Esophagus muscularis mucosa (tissue), 4 donors: Measurements from ENCODE around the gene MBOAT2. TPM values are rescaled to one million over a fixed set of nuclear protein-coding genes. Genes with fewer than 3 reads are reported as not detected.

Experiments
- DNase-seq: peaks from one replicate; pipeline ENCODE4 v3.0.0-alpha.2; 2017; ENCODE audit errors: extremely low spot score
- H3K27ac ChIP-seq, 4 donors: fragments of 200-600 bp; sonication (generic); replicated peaks in 1 of 4; 1 replicate in 3 of 4; 2 replicates in 1 of 4; pipeline ENCODE4 v1.5.1; 2016 to 2019; ENCODE audit warnings: mild to moderate bottlenecking in 1 of 4
- H3K27me3 ChIP-seq, 4 donors: fragments of 200-600 bp; sonication (generic); one replicate each; pipeline versions ENCODE4 v1.5.1 to v1.6.0; 2016 to 2019
- H3K36me3 ChIP-seq, 4 donors: fragments of 200-600 bp; sonication (generic); one replicate each; pipeline ENCODE4 v1.5.1; 2016 to 2019
- H3K4me1 ChIP-seq, 4 donors: fragments of 200-600 bp; sonication (generic); one replicate each; pipeline ENCODE4 v1.5.1; 2016 to 2019
- H3K4me3 ChIP-seq, 4 donors: fragments of 200-600 bp; sonication (generic); 1 replicate in 2 of 4; 2 replicates in 2 of 4; pipeline ENCODE4 v1.5.1; 2016 to 2019; ENCODE audit warnings: mild to moderate bottlenecking in 4 of 4, moderate library complexity in 1 of 4
- H3K9me3 ChIP-seq, 4 donors: fragments of 200-600 bp; sonication (generic); 1 replicate in 3 of 4; 2 replicates in 1 of 4; pipeline ENCODE4 v1.5.1; 2016 to 2019
- EP300 ChIP-seq: sonication (generic); formaldehyde crosslinking; IDR thresholded peaks from one replicate; pipeline ENCODE4 v1.6.1; 2017; ENCODE audit warnings: antibody characterized with exemption
- POLR2A ChIP-seq: fragments of 450-650 bp; IDR thresholded peaks from one replicate; pipeline ENCODE4 v1.6.1; 2017; ENCODE audit warnings: antibody characterized with exemption, moderate library complexity, mild to moderate bottlenecking, low read depth
- POLR2AphosphoS5 ChIP-seq, 2 donors: sonication (generic); formaldehyde crosslinking; IDR thresholded peaks; one replicate each; pipeline ENCODE4 v1.6.1; 2017; ENCODE audit warnings: antibody characterized with exemption in 2 of 2
- WGBS: methylation state at CpG from one replicate; pipeline ENCODE4 v1.1.5; 2018; 5-methylcytosine and 5-hydroxymethylcytosine counted together
- intact Hi-C: fragments of 100-400 bp; cut with DNase I; formaldehyde crosslinking; loops from one replicate; pipeline ENCODE4 v1.15.1; 2023
- total RNA-seq, 4 donors: library from RNA; depleted of rRNA; stranded (reverse); fragments of >200 nt; gene quantifications; one replicate each; pipeline versions ENCODE4 v1.1.0 to v1.2.1, GENCODE V29; 2016
- TF ChIP-seq, protein P1 (sequence below), 3 experiments: fragments of 200-600 bp in 2 of 3; fragments of 450-650 bp in 1 of 3; sonication (generic) in 2 of 3; IDR thresholded peaks; one replicate each; pipeline ENCODE4 v1.5.1; 2017 to 2019; ENCODE audit warnings: antibody characterized with exemption in 3 of 3, mild to moderate bottlenecking in 2 of 3, moderate library complexity in 1 of 3

MBOAT2 gene
- total RNA-seq, 4 donors from 2014 or later = 14.1 to 19.9 (median 17.0) TPM

DNA sequence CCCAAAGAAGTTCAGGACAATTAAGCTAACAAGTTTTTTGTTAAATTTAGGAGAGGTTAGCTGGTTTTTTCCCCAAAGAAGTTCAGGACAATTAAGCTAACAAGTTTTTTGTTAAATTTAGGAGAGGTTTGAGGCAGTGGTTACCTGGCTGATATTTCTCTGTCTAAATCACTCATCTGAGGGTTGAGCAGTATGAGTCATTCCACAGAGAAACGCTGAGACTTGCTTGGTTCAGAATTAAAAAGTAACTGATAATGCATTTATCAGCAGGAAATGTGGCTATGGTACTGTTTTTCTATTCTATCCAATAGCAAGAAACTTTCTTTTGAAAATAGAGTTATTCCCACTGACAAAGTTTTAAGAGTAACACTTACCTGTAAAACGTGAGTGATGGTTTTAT, 143.2 kb downstream of the MBOAT2 start:
- DNase-seq = no peak
- intact Hi-C loops = no loop called here
- WGBS = 73% methylated on average over 2 of the region's 2 CpGs
- Histone ChIP-seq H3K27me3 (no peaks in the 10 kb centered on the region), H3K4me1 (no peaks in the 10 kb centered on the region), H3K4me3 (no peak overlapping the region), H3K36me3 (peaks cover 0 to 33% (median 0%) of the 10 kb centered on the region in 4 donors), H3K27ac (no peak overlapping the region), H3K9me3 (no peaks in the 10 kb centered on the region)
- TF ChIP-seq EP300 (no peak), POLR2A (no peak), POLR2AphosphoS5 (IDR thresholded peaks at IDR 0.05) (no peak)
- TF ChIP-seq, protein P1, sequence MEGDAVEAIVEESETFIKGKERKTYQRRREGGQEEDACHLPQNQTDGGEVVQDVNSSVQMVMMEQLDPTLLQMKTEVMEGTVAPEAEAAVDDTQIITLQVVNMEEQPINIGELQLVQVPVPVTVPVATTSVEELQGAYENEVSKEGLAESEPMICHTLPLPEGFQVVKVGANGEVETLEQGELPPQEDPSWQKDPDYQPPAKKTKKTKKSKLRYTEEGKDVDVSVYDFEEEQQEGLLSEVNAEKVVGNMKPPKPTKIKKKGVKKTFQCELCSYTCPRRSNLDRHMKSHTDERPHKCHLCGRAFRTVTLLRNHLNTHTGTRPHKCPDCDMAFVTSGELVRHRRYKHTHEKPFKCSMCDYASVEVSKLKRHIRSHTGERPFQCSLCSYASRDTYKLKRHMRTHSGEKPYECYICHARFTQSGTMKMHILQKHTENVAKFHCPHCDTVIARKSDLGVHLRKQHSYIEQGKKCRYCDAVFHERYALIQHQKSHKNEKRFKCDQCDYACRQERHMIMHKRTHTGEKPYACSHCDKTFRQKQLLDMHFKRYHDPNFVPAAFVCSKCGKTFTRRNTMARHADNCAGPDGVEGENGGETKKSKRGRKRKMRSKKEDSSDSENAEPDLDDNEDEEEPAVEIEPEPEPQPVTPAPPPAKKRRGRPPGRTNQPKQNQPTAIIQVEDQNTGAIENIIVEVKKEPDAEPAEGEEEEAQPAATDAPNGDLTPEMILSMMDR (IDR thresholded peaks at IDR 0.05) = no peak

DNA sequence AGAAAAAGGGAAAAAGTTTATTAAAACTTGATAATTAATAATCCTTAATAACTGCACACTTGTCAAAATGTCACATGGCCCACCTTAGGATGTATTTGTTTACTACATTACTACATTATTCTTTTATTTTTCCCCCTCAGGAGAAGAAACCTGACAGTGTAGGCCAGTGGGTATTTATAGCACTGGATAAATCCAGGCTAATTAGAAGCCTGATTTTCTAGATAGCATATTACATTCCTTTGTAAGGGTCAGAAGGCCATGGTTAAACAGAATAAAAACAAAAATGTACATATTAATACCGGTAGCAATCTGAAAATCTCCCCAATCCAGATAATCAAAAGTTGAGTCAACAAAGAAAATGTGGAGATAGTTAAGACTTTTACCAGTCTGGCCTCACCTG, 144.6 kb downstream of the MBOAT2 start:
- H3K27ac ChIP-seq = no peak overlapping the region
- H3K27me3 ChIP-seq = no peaks in the 10 kb centered on the region
- WGBS = 71% methylated on average over 1 of the region's 1 CpG
- no peak for TF ChIP-seq POLR2A
- TF ChIP-seq, protein P1 (IDR thresholded peaks at IDR 0.05) = no peak
- no peak for TF ChIP-seq POLR2AphosphoS5 (IDR thresholded peaks at IDR 0.05)
- TF ChIP-seq EP300 = no peak
- no peak for DNase-seq
- no peaks in the 10 kb centered on the region for H3K9me3 ChIP-seq
- no peak overlapping the region for H3K4me3 ChIP-seq
- no peaks in the 10 kb centered on the region for H3K4me1 ChIP-seq
- H3K36me3 ChIP-seq = peaks cover 0 to 29% (median 0%) of the 10 kb centered on the region in 4 donors
- intact Hi-C loops = no loop called here

DNA sequence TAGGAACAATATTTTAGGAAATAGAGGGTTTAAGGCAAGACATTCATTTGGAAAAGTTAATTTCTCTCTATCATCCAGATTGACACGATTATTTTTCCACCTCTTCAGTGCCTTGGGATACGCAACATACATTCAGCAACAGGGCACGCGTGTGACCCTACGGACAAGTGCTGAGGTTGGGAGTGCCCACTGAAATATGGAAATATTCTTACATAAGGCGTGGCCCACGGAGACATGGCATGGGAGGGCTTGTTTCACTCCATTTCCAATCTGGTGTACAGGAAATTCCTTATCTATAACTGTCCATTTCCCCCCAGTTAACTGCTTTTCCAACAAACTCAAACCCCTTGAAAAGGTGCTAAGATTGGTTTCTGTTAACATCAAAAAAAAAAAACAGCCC, 145.2 kb downstream of the MBOAT2 start:
- intact Hi-C loops = no loop called here

DNA sequence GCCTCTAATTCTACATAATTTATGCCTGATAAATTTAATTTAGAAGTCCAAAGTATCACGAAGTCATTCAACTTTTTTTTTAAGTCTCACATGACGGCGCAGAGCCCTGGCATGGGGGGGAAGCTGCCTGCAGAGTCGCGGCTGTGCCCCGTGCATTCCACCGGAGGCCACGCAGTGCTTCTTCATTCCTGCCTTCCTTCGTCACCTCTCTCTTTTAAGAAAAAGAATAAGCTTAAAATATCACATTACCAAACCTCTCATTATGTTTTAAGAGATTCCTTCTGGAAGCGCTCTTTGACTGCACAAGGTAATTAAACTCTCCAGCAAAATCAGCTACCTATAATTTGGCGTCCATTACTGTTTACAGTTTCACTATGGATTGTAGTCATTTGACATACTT, 145.8 kb downstream of the MBOAT2 start:
- intact Hi-C loops = no loop called here
- Histone ChIP-seq H3K27me3 (no peaks in the 10 kb centered on the region), H3K9me3 (no peaks in the 10 kb centered on the region), H3K36me3 (peaks cover 0 to 20% (median 0%) of the 10 kb centered on the region in 4 donors), H3K4me1 (no peaks in the 10 kb centered on the region), H3K4me3 (no peak overlapping the region), H3K27ac (no peak overlapping the region)
- DNase-seq = no peak
- TF ChIP-seq, protein P1 (IDR thresholded peaks at IDR 0.05) = no peak
- no peak for TF ChIP-seq POLR2A
- TF ChIP-seq EP300 = no peak
- no peak for TF ChIP-seq POLR2AphosphoS5 (IDR thresholded peaks at IDR 0.05)
- 93% methylated on average over 11 of the region's 11 CpGs for WGBS

More for the DNA sequence above, 145.2 kb downstream of the MBOAT2 start:
- H3K27ac ChIP-seq = no peak overlapping the region
- 91% methylated on average over 7 of the region's 7 CpGs for WGBS
- peaks cover 0 to 23% (median 0%) of the 10 kb centered on the region in 4 donors for H3K36me3 ChIP-seq
- no peaks in the 10 kb centered on the region for H3K9me3 ChIP-seq
- TF ChIP-seq POLR2AphosphoS5 (IDR thresholded peaks at IDR 0.05) = no peak
- TF ChIP-seq POLR2A = no peak
- TF ChIP-seq, protein P1 (IDR thresholded peaks at IDR 0.05) = no peak
- TF ChIP-seq EP300 = no peak
- H3K27me3 ChIP-seq = no peaks in the 10 kb centered on the region
- no peak for DNase-seq
- no peak overlapping the region for H3K4me3 ChIP-seq
- no peaks in the 10 kb centered on the region for H3K4me1 ChIP-seq

DNA sequence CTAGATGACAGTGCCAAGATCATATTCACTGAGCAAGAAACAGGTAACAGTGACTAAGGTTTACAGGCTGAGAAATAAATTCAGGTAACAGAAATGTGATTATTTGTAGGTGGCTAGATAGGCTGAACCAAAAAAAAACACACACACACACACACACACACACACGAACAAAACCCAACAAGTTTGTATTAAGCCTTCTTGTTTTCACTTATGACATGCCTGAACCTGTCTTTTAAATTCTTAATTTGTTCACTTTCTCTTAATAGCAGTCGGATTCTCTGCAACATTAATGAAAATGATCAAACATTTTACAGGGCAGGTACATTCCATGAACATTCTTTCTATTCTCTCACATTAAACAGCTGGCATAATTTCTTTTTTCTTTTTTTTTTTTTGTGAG, 147.3 kb downstream of the MBOAT2 start:
- intact Hi-C loops = no loop called here
- no peak for DNase-seq

More for the DNA sequence above, 147.3 kb downstream of the MBOAT2 start:
- WGBS = 93% methylated on average over 2 of the region's 2 CpGs
- no peak overlapping the region for H3K4me3 ChIP-seq
- H3K27ac ChIP-seq = no peak overlapping the region
- H3K27me3 ChIP-seq = no peaks in the 10 kb centered on the region
- H3K9me3 ChIP-seq = no peaks in the 10 kb centered on the region
- peaks cover 0 to 11% (median 0%) of the 10 kb centered on the region in 4 donors for H3K36me3 ChIP-seq
- H3K4me1 ChIP-seq = no peaks in the 10 kb centered on the region
- TF ChIP-seq, protein P1 (IDR thresholded peaks at IDR 0.05) = no peak
- no peak for TF ChIP-seq POLR2AphosphoS5 (IDR thresholded peaks at IDR 0.05)
- TF ChIP-seq POLR2A = no peak
- TF ChIP-seq EP300 = no peak
